Measurements from ENCODE around the gene PXYLP1. TPM values are rescaled to one million over a fixed set of nuclear protein-coding genes. Genes with fewer than 3 reads are reported as not detected.

Gene PXYLP1
- total RNA-seq, 1 donor from 2014 or later, result 36.3 TPM

GRCh38 chr3:141230293-141230692 is 1.3 kb upstream of the PXYLP1 start:
- Mint-ChIP-seq H3K36me3 (peaks cover 6% of the 10 kb centered on the region), H3K4me1 (peaks cover 29% of the 10 kb centered on the region), H3K4me3 (peak overlapping the region; percentile 83), H3K27me3 (ENCODE audit: insufficient read depth, low read depth) (peaks cover 8% of the 10 kb centered on the region), H3K27ac (no peak overlapping the region), H3K9me3 (peaks cover under 1% of the 10 kb centered on the region)
- Histone ChIP-seq H3K36me3 (no peaks in the 10 kb centered on the region), H2AFZ (replicated peaks) (no peak overlapping the region), H3K79me2 (ENCODE audit: low read depth) (peaks cover 8% of the 10 kb centered on the region), H3K4me3 (no peak overlapping the region), H3K27me3 (peaks cover 29% of the 10 kb centered on the region), H3K4me1 (peaks cover 12% of the 10 kb centered on the region), H3F3A (ENCODE audit: low read depth) (peaks cover 8% of the 10 kb centered on the region), H3K9ac (no peak overlapping the region), H3K4me2 (no peak overlapping the region), H4K20me1 (ENCODE audit: low read depth) (no peaks in the 10 kb centered on the region), H3K27ac (no peak overlapping the region), H3K9me3 (ENCODE audit: low read depth) (no peaks in the 10 kb centered on the region)
- no peak for TF ChIP-seq CTCF (IDR thresholded peaks at IDR 0.05)
- TF ChIP-seq EZH2 (IDR thresholded peaks at IDR 0.05), result no peak
- no peak for TF ChIP-seq EZH2phosphoT487 (IDR thresholded peaks at IDR 0.05)
- no peak for DNase-seq (ENCODE audit: low spot score)

- no peak overlapping the region for H3K27ac ChIP-seq
- H3K4me1 ChIP-seq, result peaks cover 12% of the 10 kb centered on the region
- H3K4me2 ChIP-seq, result peak overlapping the region; percentile 96
- H3K4me1 Mint-ChIP-seq, result peaks cover 28% of the 10 kb centered on the region
- no peaks in the 10 kb centered on the region for H3K9me3 ChIP-seq (ENCODE audit: low read depth)
- H3K9ac ChIP-seq, result peak overlapping the region; percentile 41
- no peaks in the 10 kb centered on the region for H3K9me3 Mint-ChIP-seq
- peaks cover 29% of the 10 kb centered on the region for H3K27me3 ChIP-seq
- peak overlapping the region; percentile 93 for H2AFZ ChIP-seq (replicated peaks)
- peaks cover 8% of the 10 kb centered on the region for H3F3A ChIP-seq (ENCODE audit: low read depth)
- no peaks in the 10 kb centered on the region for H4K20me1 ChIP-seq (ENCODE audit: low read depth)
- no peaks in the 10 kb centered on the region for H3K36me3 ChIP-seq
- H3K27me3 Mint-ChIP-seq (ENCODE audit: insufficient read depth, low read depth), result peaks cover 8% of the 10 kb centered on the region
- H3K79me2 ChIP-seq (ENCODE audit: low read depth), result peaks cover 8% of the 10 kb centered on the region
- DNase-seq (ENCODE audit: low spot score), result peak; percentile 64
- H3K36me3 Mint-ChIP-seq, result peaks cover 11% of the 10 kb centered on the region
- peak overlapping the region; percentile 47 for H3K27ac Mint-ChIP-seq
- peak overlapping the region; percentile 89 for H3K4me3 Mint-ChIP-seq
- H3K4me3 ChIP-seq, result peak overlapping the region; percentile 73
- peak; percentile 13 for TF ChIP-seq EZH2phosphoT487 (IDR thresholded peaks at IDR 0.05)
- no peak for TF ChIP-seq EZH2 (IDR thresholded peaks at IDR 0.05)
- no peak for TF ChIP-seq CTCF (IDR thresholded peaks at IDR 0.05)
These were observed 563 bp downstream of the PXYLP1 start for GRCh38 chr3:141231952-141232823.

- Mint-ChIP-seq H3K9me3 (no peaks in the 10 kb centered on the region), H3K27ac (no peak overlapping the region), H3K36me3 (peaks cover 13% of the 10 kb centered on the region), H3K4me3 (peak overlapping the region; percentile 89), H3K27me3 (ENCODE audit: insufficient read depth, low read depth) (peaks cover 6% of the 10 kb centered on the region), H3K4me1 (peaks cover 21% of the 10 kb centered on the region)
- no peak for DNase-seq (ENCODE audit: low spot score)
- peaks cover 29% of the 10 kb centered on the region for H3K27me3 ChIP-seq
- no peak overlapping the region for H3K4me2 ChIP-seq
- peaks cover 8% of the 10 kb centered on the region for H3F3A ChIP-seq (ENCODE audit: low read depth)
- no peaks in the 10 kb centered on the region for H3K9me3 ChIP-seq (ENCODE audit: low read depth)
- no peak overlapping the region for H2AFZ ChIP-seq (replicated peaks)
- TF ChIP-seq CTCF (IDR thresholded peaks at IDR 0.05), result no peak
- H4K20me1 ChIP-seq (ENCODE audit: low read depth), result no peaks in the 10 kb centered on the region
- H3K4me1 ChIP-seq, result peaks cover 6% of the 10 kb centered on the region
- no peaks in the 10 kb centered on the region for H3K36me3 ChIP-seq
- H3K4me3 ChIP-seq, result no peak overlapping the region
- H3K27ac ChIP-seq, result no peak overlapping the region
- H3K9ac ChIP-seq, result no peak overlapping the region
- H3K79me2 ChIP-seq (ENCODE audit: low read depth), result peaks cover 8% of the 10 kb centered on the region
These were observed 2.0 kb downstream of the PXYLP1 start for GRCh38 chr3:141233457-141234161.
